Stimulated activated CD4-positive, alpha-beta T cell treated with anti-CD3 and anti-CD28 coated beads, Interleukin-1b, Interleukin-23, amount 100 ng/mL, for 24 hours (primary cell): ENCODE measurements around the gene CLSTN3.
"Not testable (repeated sequence)": the region's sequence is repeated elsewhere in the genome, so short reads cannot be mapped to it uniquely, and the experiment has no call there.

Experiments
- DNase-seq, 4 experiments: peaks; one replicate each; pipeline ENCODE4 v3.0.0-alpha.2; 2020; ENCODE audit warnings: low read depth in 4 of 4, low spot score in 1 of 4

Gene CLSTN3

DNA sequence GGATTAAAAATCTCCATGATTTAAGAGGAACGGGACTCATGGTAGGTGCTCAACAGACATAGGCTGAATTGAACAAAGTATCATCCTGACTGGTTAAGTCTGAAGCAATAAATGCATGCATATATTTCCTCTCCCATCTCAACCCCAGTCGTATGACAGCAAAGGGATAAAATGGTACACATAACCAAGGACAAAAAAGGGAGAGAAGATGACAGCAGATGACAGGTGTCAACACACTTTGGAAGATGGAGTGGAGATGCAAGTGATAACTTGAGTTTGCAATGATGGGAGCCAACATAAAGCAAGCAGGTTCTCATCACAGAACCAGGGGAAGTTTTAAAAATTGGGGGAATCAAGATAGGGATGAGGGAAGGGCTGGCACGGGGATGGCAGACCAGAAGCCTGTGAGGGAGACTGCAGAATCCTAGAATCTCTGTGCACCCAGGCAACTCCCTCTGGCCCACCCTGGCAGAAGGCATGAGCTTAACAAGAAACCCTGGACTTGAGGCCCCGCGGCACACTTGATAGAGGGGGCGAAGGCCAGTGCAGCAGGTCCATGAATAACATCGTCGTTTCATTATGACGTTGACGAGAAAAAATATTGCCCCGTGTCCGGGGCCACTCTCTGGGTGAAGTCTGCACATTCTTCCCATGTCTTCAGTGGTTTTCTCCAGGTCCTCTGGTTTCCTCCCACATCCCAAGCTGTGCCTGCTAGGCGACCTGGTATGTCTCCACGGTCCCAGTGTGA, 26.2 kb upstream of the CLSTN3 start:
- DNase-seq = no peak

- no peak for DNase-seq
Measured at GRCh38 chr12:7106082-7106481, 24.1 kb upstream of the CLSTN3 start.

GRCh38 chr12:7107181-7107580, 23.0 kb upstream of the CLSTN3 start:
- not testable (repeated sequence) for DNase-seq

DNA sequence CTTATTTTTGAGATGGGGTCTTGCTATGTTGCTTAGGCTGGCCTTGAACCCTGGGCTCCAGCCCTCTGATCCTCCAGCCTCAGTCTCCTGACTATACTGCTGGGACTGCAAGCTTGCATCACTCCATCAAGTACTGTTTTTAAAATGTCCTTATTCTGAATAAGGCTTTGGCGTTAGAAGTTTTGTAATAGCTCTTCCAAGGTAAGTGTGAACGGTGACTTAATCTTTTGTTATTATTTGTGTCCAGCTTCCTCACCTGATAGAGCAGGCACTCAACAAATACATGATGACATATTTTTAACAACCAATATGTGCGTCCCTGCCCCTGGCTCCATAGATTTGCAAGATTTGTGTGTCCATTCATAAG, 22.6 kb upstream of the CLSTN3 start:
- DNase-seq = no peak

- peak in 3 of 4 experiments; percentile 36 to 75 (median 59) for DNase-seq
Measured at GRCh38 chr12:7108003-7108795, 22.0 kb upstream of the CLSTN3 start.

DNA sequence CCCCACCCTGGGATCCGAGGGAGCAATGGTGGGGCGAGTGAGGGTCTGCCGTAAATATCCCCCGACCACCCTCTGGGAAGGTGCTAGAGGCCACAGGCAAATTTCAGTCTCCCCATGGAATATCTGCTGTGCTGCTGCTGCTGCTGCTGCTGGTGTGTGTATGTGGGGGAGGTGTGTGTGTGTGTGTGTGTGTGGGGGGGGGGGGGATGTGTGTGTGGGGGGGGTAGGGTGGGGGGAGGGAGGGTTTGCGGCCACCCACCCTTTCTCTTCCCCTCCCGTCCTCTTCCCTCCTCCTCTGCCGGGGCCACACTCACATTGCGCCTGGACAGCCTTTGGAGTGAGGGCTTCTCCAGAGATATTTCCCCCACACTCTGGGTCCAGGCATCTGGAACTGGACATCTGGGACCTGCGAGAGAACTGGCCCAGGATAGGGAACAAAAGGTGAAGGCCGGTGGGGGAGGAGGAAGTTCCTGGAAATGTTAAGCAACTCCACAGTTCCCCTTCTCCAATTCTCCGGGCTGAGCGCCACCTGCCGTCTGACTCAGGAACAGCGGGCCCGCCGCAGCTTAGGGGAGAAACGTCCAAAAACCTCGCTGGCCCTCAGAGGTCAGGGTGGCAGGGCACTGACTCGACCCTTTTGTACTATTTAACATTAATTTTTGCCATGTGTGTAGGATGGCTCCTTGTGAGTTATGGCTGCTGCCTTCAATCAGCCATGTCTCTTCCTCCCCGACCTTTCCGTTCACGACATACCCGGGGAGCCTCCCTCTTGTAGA, 21.2 kb upstream of the CLSTN3 start, which contains the start of gene C1RL:
TSS of gene C1RL (minus strand) at position 419 of the 776 bp plus-strand sequence. CDS start at position 385, 34 bp downstream.
- DNase-seq = peak; percentile 62 to 84 (median 72)

DNA sequence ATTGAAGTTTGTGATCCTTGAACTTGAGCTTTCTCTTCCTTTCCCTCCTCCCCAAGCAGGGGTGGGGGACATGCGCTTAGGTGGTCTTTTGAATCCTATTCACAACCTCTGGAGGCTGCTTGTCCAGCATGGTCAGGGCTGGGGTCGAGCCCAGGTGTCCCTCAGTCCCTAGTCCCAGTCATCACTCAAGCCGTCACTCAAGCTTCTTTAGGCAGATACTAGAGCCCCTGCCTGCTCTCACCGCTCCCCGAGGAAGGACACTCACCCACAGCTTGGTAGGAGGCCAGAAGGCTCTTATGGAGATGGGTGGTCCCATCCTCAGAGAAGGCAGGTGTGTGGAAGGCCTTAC, 20.6 kb upstream of the CLSTN3 start:
- no peak for DNase-seq

GRCh38 chr12:7110661-7111060, 19.5 kb upstream of the CLSTN3 start:
- DNase-seq = no peak

DNA sequence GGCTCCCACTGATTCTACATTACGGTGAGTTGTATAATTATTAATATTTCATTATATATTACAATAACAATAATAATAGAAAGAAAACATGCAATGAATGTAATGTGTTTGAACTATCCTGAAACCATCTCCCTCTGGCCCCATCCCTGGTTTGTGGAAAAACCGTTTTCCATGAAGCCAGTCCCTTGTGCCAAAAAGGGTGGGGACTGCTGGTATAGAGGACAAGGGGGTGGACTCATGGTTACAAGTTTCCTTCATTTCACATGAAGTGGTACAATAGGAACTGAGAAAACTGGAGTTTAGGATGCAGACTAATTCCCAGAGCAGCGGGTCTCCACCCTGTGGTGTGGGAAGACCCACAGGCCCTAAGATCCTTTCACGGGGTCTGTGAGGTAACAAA, 18.1 kb upstream of the CLSTN3 start:
- DNase-seq = no peak

GRCh38 chr12:7113389-7113871, 16.7 kb upstream of the CLSTN3 start:
- DNase-seq = peak in 1 of 4 experiments; percentile 13

- DNase-seq = no peak
Measured at GRCh38 chr12:7114008-7114407, 16.2 kb upstream of the CLSTN3 start.

GRCh38 chr12:7114851-7115250, 15.3 kb upstream of the CLSTN3 start:
- DNase-seq = no peak

- no peak for DNase-seq
Measured at GRCh38 chr12:7116196-7116595, 14.0 kb upstream of the CLSTN3 start.

DNA sequence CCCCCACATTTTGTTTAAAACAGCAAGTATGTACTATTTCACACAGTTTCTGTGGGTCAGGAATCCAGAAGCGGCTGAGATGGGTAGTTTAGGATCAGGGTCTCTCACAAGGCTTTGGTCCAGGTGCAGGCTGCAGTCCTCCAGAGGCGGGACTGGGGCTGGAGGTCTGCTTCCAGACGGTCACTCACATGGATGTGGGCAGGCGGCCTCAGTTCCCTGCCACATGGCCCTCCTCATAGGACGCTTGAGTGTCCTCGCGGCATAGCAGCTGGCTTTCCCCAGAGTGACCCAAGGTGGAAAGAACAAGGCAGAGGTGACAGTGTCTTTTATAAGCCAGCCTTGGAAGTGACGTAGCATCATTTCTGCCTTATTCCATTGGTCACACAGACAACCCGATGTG, 13.3 kb upstream of the CLSTN3 start:
- DNase-seq = no peak

GRCh38 chr12:7117670-7118069, 12.5 kb upstream of the CLSTN3 start:
- no peak for DNase-seq

DNA sequence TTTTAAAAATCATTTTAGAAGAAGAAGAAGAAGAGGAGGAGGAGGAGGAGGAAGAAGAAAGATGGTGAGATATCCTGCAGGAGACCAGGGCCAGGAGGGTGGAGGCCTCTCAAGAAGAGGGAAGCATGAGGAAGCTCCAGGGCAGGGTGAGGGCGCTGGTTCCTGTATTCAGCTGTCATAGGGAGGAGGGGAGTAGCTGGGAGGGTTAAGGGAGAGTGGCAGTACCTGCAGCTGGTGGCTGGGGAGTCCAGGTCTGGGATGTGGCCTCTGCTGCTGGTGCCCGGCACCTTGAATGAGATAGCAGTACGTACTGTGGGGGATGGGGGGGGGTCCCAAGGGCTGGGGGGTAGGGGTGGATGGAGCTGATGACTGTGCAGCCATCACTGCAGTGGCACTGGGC, 11.3 kb upstream of the CLSTN3 start:
- no peak for DNase-seq

GRCh38 chr12:7120166-7120565, 10.0 kb upstream of the CLSTN3 start:
- DNase-seq = no peak

DNA sequence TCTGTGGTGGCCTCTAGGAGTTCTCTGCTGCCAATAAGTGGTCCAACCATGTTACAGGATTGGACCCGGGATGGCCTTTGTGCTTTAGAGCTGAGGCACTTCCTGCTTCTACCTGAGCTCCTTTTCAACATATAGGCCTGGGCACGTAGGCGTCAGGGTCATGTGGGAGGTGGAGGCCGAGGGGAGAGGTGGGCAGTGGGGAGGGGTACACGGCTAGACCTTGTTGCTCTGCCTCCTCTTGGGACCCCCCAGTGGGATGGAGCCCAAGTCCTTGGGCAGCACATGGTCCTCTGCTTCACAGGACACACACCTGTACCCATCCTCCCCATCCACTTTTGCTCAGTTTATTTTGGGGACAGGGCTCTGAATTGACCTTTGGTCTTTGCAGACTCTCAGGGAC, 8.8 kb upstream of the CLSTN3 start:
- DNase-seq = no peak

- DNase-seq = no peak
Measured at GRCh38 chr12:7122811-7123769, 7.1 kb upstream of the CLSTN3 start.

GRCh38 chr12:7123806-7124522, 6.2 kb upstream of the CLSTN3 start:
- DNase-seq = no peak
